Body of pancreas (tissue), 4 donors: ENCODE measurements around the gene DLG1.

ENCODE experiments used
- CTCF ChIP-seq, 7 experiments: fragments of 450-650 bp in 4 of 7; fragments of 200-600 bp in 3 of 7; sonication (generic) in 3 of 7; IDR thresholded peaks; one replicate each; pipeline ENCODE4 v1.5.1; 2016 to 2019; ENCODE audit warnings: antibody characterized with exemption in 7 of 7
- POLR2A ChIP-seq, 3 donors: fragments of 450-650 bp; IDR thresholded peaks; one replicate each; pipeline ENCODE4 v1.6.1; 2016; ENCODE audit warnings: antibody characterized with exemption in 3 of 3, mild to moderate bottlenecking in 2 of 3

- TF ChIP-seq POLR2A (IDR thresholded peaks at IDR 0.05) (no peak), CTCF (IDR thresholded peaks at IDR 0.05) (no peak)
Measured at GRCh38 chr3:197205675-197206074, 92.7 kb downstream of the DLG1 start.
